IMR-90 (cell line): ENCODE data around the gene CALHM3. TPM values are rescaled to one million over a fixed set of nuclear protein-coding genes. Genes with fewer than 3 reads are reported as not detected.

Source experiments
- ATAC-seq: fragments of 200-7000 bp; cut with Tn5 transposase; 2 replicates; pipeline ENCODE4 v1.9.1; 2020; ENCODE audit warnings: low read depth, mild to moderate bottlenecking, moderate library complexity
- BruUV-seq: library from RNA; stranded (reverse); fragments of 400-500 nt; replicated peaks from 2 replicates; lab custom pipeline; 2021; lab: Mats Ljungman, UMichigan
- CTCF ChIA-PET: fragments of 300-600 bp; formaldehyde crosslinking; extraction: SDS; loops from one replicate; lab custom pipeline; 2021; ENCODE audit warnings: antibody characterized with exemption; lab: Yijun Ruan, JAX
- POLR2A ChIA-PET: fragments of 300-600 bp; sonication (Branson Sonifier 250); formaldehyde crosslinking; loops from one replicate; lab custom pipeline; 2022; ENCODE audit warnings: antibody characterized with exemption; ENCODE audit not compliant: unreplicated experiment; lab: Charles Lee
- DNase-seq: peaks from one replicate; pipeline ENCODE4 v3.0.0; 2013
- H2AFZ ChIP-seq: replicated peaks from 2 replicates; pipeline ENCODE3; 2013; ENCODE audit warnings: low read length, mild to moderate bottlenecking; ENCODE audit not compliant: poor library complexity
- H2AK5ac ChIP-seq: 2 replicates; pipeline ENCODE4 v1.6.1; 2013; ENCODE audit warnings: low read depth, low read length, inconsistent platforms
- H2AK9ac ChIP-seq: replicated peaks from 2 replicates; pipeline ENCODE3; 2013; ENCODE audit warnings: mild to moderate bottlenecking, low read depth, low read length, moderate library complexity; ENCODE audit not compliant: poor library complexity
- H2BK120ac ChIP-seq: 2 replicates; pipeline ENCODE4 v1.6.1; 2013; ENCODE audit warnings: low read depth, low read length, inconsistent platforms
- H2BK15ac ChIP-seq: 3 replicates; pipeline ENCODE4 v1.6.1; 2013; ENCODE audit warnings: low read depth, low read length, inconsistent platforms
- H2BK20ac ChIP-seq: 2 replicates; pipeline ENCODE4 v1.6.1; 2013; ENCODE audit warnings: low read depth, mild to moderate bottlenecking, inconsistent platforms, low read length, moderate library complexity
- H2BK5ac ChIP-seq: 2 replicates; pipeline ENCODE4 v1.6.1; 2013; ENCODE audit warnings: mild to moderate bottlenecking, low read depth, low read length, inconsistent platforms; ENCODE audit not compliant: poor library complexity, severe bottlenecking
- H3K14ac ChIP-seq: replicated peaks from 2 replicates; pipeline ENCODE4 v1.6.1; 2013; ENCODE audit warnings: low read depth, low read length, inconsistent platforms
- H3K18ac ChIP-seq: 2 replicates; pipeline ENCODE4 v1.6.1; 2013; ENCODE audit warnings: low read depth, low read length, control low read depth
- H3K23ac ChIP-seq: 2 replicates; pipeline ENCODE4 v1.6.1; 2013; ENCODE audit warnings: low read depth, low read length, inconsistent platforms
- H3K27ac ChIP-seq: 2 replicates; pipeline ENCODE4 v1.5.1; 2013; ENCODE audit warnings: mild to moderate bottlenecking, control low read depth, low read length; ENCODE audit not compliant: insufficient read depth
- H3K27me3 ChIP-seq: 2 replicates; pipeline ENCODE4 v1.6.1; 2013; ENCODE audit warnings: low read length; ENCODE audit not compliant: control insufficient read depth, insufficient read depth
- H3K36me3 ChIP-seq: 2 replicates; pipeline ENCODE4 v1.6.1; 2013; ENCODE audit warnings: low read length, mixed read lengths; ENCODE audit not compliant: control insufficient read depth, insufficient read depth
- H3K4ac ChIP-seq: 2 replicates; pipeline ENCODE4 v1.6.1; 2013; ENCODE audit warnings: low read depth, low read length, inconsistent platforms
- H3K4me1 ChIP-seq: 2 replicates; pipeline ENCODE4 v1.6.1; 2013; ENCODE audit warnings: low read length, mixed read lengths; ENCODE audit not compliant: control insufficient read depth, insufficient read depth
- H3K4me2 ChIP-seq: 2 replicates; pipeline ENCODE4 v1.6.1; 2013; ENCODE audit warnings: low read depth, mild to moderate bottlenecking, control low read depth, low read length, moderate library complexity
- H3K4me3 ChIP-seq: 2 replicates; pipeline ENCODE4 v1.5.1; 2013; ENCODE audit warnings: low read depth, mild to moderate bottlenecking, control low read depth, low read length, moderate library complexity; ENCODE audit not compliant: insufficient read depth
- H3K56ac ChIP-seq: 2 replicates; pipeline ENCODE4 v1.6.1; 2013; ENCODE audit warnings: low read length, inconsistent platforms; ENCODE audit not compliant: insufficient read depth; ENCODE audit errors: extremely low read depth
- H3K79me1 ChIP-seq, 2 experiments: 2 replicates each; pipeline ENCODE4 v1.6.1; 2013; ENCODE audit warnings: low read length in 2 of 2, inconsistent platforms in 1 of 2, low read depth in 1 of 2
- H3K9ac ChIP-seq: 2 replicates; pipeline ENCODE4 v1.6.1; 2013; ENCODE audit warnings: low read depth, low read length, control low read depth
- H3K9me1 ChIP-seq: 2 replicates; pipeline ENCODE4 v1.6.1; 2013; ENCODE audit warnings: low read length, inconsistent platforms; ENCODE audit not compliant: insufficient read depth
- H3K9me3 ChIP-seq: 2 replicates; pipeline ENCODE4 v1.6.1; 2013; ENCODE audit warnings: low read length; ENCODE audit not compliant: control insufficient read depth, insufficient read depth
- H4K20me1 ChIP-seq: 2 replicates; pipeline ENCODE4 v1.6.1; 2013; ENCODE audit warnings: low read length, inconsistent platforms; ENCODE audit not compliant: insufficient read depth
- H4K5ac ChIP-seq: 2 replicates; pipeline ENCODE4 v1.6.1; 2013; ENCODE audit warnings: mild to moderate bottlenecking, low read depth, low read length, control low read depth
- H4K8ac ChIP-seq, 2 experiments: 2 replicates each; pipeline ENCODE4 v1.6.1; 2013; ENCODE audit warnings: low read depth in 2 of 2, low read length in 2 of 2, control low read depth in 1 of 2, inconsistent platforms in 1 of 2
- H4K91ac ChIP-seq: 2 replicates; pipeline ENCODE4 v1.6.1; 2013; ENCODE audit warnings: low read depth, low read length, inconsistent platforms; ENCODE audit not compliant: insufficient read depth
- FOS ChIP-seq: fragments of 150-350 bp; IDR thresholded peaks from 2 replicates; pipeline ENCODE4 v1.6.1; 2016; ENCODE audit warnings: low read depth, low read length
- SMC3 ChIP-seq: fragments of 150-350 bp; IDR thresholded peaks from 2 replicates; pipeline ENCODE4 v1.6.1; 2016; ENCODE audit warnings: low read depth, mild to moderate bottlenecking, antibody characterized with exemption, low read length, moderate library complexity
- WGBS, 2 experiments: methylation state at CpG; one replicate each; pipeline versions ENCODE4 v1.1.5 to v1.1.7; 2013; ENCODE audit warnings: missing lambda C conversion rate in 2 of 2; ENCODE audit not compliant: insufficient read length in 1 of 2; ENCODE audit errors: extremely low coverage in 2 of 2; 5-methylcytosine and 5-hydroxymethylcytosine counted together
- dilution Hi-C: fragments of 300-500 bp; cut with HindIII; formaldehyde crosslinking; loops from one replicate; pipeline ENCODE4 v1.14.3; 2018; ENCODE audit warnings: low sequenced_read_pairs; ENCODE audit not compliant: unreplicated experiment
- in situ Hi-C: fragments of 300-500 bp; cut with MboI; formaldehyde crosslinking; loops from 3 replicates; pipeline ENCODE4 v1.14.3; 2019; ENCODE audit warnings: low sequenced_read_pairs, inconsistent platforms, mixed read lengths
- intact Hi-C: fragments of 100-400 bp; cut with micrococcal nuclease; formaldehyde crosslinking; loops from 2 replicates; pipeline ENCODE4 v1.10.0; 2022
- polyA plus RNA-seq, 3 experiments: library from polyadenylated mRNA; depleted of rRNA; stranded (reverse); fragments of >200 nt; gene quantifications; 2 replicates each; pipeline ENCODE4 v1.2.3, GENCODE V29; 2012; ENCODE audit warnings: low replicate concordance in 1 of 3
- total RNA-seq: library from RNA; depleted of rRNA; stranded (reverse); fragments of >200 nt; gene quantifications from 2 replicates; pipeline ENCODE4 v1.2.3, GENCODE V29; 2012
- TF ChIP-seq, protein P1 (sequence below): fragments of 150-350 bp; IDR thresholded peaks from 2 replicates; pipeline ENCODE4 v1.6.1; 2017; ENCODE audit warnings: mild to moderate bottlenecking, antibody characterized with exemption, low read length, low read depth

CALHM3 gene
- total and polyA plus RNA-seq, 2 of the 4 experiments (the other 2 are of a cell fraction) = not detected

DNA sequence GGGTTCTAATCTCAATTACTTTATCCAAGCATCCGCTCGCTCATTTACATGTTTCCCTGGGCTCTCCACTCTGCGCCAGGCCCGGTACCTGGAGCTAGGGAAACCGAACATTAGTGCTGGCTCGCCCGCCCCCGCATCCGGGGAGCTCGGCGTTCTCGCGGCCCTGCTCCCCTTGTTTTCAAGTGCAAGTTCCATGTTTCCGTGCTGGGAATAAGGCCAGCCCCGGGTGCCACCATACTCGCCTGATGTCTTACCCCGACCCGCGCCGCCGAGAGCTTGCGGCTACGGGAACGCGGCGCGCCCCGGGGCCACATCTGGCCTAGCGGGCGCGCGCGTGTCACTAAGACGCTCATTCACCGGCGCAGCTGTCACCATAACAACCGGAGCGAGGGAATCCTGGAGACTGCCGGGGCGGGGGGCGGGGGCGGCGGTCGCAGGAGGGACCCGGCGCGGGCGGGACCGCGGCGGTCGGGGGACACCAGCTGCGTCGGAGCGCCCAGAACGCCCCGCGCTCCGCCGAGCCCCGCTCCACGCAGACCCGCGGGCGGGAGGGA is 14.4 kb upstream of the CALHM3 start, which contains the start of gene NEURL1 (continued):
- TF ChIP-seq, protein P1, sequence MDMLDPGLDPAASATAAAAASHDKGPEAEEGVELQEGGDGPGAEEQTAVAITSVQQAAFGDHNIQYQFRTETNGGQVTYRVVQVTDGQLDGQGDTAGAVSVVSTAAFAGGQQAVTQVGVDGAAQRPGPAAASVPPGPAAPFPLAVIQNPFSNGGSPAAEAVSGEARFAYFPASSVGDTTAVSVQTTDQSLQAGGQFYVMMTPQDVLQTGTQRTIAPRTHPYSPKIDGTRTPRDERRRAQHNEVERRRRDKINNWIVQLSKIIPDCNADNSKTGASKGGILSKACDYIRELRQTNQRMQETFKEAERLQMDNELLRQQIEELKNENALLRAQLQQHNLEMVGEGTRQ = no peak

DNA sequence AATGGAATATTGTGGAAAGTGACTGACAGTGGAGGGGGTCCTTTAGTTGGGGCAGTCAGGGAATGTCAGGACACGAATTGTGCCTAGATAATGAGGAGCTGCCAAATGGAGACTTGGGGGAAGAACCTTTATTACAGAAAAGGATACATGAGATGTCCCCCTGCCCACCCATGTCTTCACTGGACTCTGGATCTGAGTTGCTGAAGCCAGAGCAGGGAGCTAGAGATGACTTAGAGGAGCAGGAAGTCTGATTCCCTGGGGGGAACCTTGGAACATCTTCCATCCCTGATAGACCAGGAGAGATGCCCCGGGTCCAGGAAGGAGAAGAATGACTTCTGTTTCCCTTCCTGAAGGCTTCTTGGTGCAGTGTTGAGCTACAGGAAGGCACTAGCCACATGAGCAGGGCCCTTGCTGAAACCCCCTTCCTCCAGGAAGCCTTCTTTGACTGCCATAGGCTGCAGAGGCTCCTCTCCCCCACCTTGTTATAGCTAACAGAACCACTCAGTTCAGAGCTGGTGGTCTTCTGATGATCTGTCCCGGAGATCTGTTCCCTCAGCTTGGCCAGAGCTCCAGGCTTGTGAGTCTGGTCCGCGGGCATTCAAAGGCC is 13.7 kb upstream of the CALHM3 start:
- H3K27me3 ChIP-seq = peaks cover 61% of the 10 kb centered on the region

More for the DNA sequence above, 13.7 kb upstream of the CALHM3 start:
- no peak overlapping the region for H2AK5ac ChIP-seq
- no peaks in the 10 kb centered on the region for H3K36me3 ChIP-seq
- H2BK120ac ChIP-seq = 0 out of 2 replicates have a peak overlapping the region, but pooled peaks have one; percentile 3
- CTCF ChIA-PET = no interaction called here
- ATAC-seq (no peak), DNase-seq (no peak)
- H4K5ac ChIP-seq = no peak overlapping the region
- BruUV-seq = no TSS peak
- 66% methylated on average over 4 of the region's 5 CpGs; no CpG with 5 or more reads in 1 of the 2 experiments for WGBS, 2 experiments
- H4K8ac ChIP-seq = no peak overlapping the region
- no peak overlapping the region for H4K91ac ChIP-seq
- H4K20me1 ChIP-seq = peaks cover 16% of the 10 kb centered on the region; the same call in 1 of the 2 replicates
- H3K4me2 ChIP-seq = no peak overlapping the region
- H2BK20ac ChIP-seq = no peak overlapping the region
- H3K9ac ChIP-seq = no peak overlapping the region
- H3K18ac ChIP-seq = no peak overlapping the region
- H2BK5ac ChIP-seq = no peak overlapping the region
- no peaks in the 10 kb centered on the region for H3K79me1 ChIP-seq
- in situ Hi-C loops (loop anchor here (10.0 kb wide), 1 partner anchor 192 kb away; no protein-coding TSS in a partner anchor), dilution Hi-C loops (no loop called here), intact Hi-C loops (no loop called here)
- 0 out of 2 replicates have a peak overlapping the region, but pooled peaks have one; percentile 1 for H3K23ac ChIP-seq
- H3K27ac ChIP-seq = no peak overlapping the region
- H2AFZ ChIP-seq = peak overlapping the region; percentile 9
- H3K9me1 ChIP-seq = peaks cover 9% of the 10 kb centered on the region; the same call in 1 of the 2 replicates
- H3K14ac ChIP-seq = peak overlapping the region; percentile 25; the same call in 1 of the 2 replicates
- H3K4me1 ChIP-seq = peaks cover 19% of the 10 kb centered on the region
- TF ChIP-seq SMC3 = no peak
- TF ChIP-seq FOS = no peak
- H2AK9ac ChIP-seq = no peak overlapping the region
- POLR2A ChIA-PET = interaction anchor here (0.7 kb wide), 1 partner anchor 504 kb away, joined by 4 read pairs; no protein-coding TSS in a partner anchor
- no peak overlapping the region; the same call in 2 of the 3 replicates for H2BK15ac ChIP-seq
- H3K4ac ChIP-seq = peak overlapping the region; percentile 18
- no peak overlapping the region for H3K4me3 ChIP-seq
- H3K56ac ChIP-seq = no peak overlapping the region
- H3K9me3 ChIP-seq = no peaks in the 10 kb centered on the region
